ENCODE data around the gene ZFAND2A.
"Not testable (repeated sequence)": the region's sequence is repeated elsewhere in the genome, so short reads cannot be mapped to it uniquely, and the experiment has no call there.

ZFAND2A gene

GRCh38 chr7:1175967-1176851, 16.2 kb upstream of the ZFAND2A start:
- DNase-seq (ENCODE audit: low read depth in 3 of 3, low spot score in 1 of 3) = peak; percentile 28 to 79 (median 55)

GRCh38 chr7:1175597-1175966, 15.6 kb upstream of the ZFAND2A start:
- no peak for DNase-seq (ENCODE audit: low read depth in 3 of 3, low spot score in 1 of 3)

GRCh38 chr7:1174881-1175596, 15.0 kb upstream of the ZFAND2A start:
- DNase-seq (ENCODE audit: low read depth in 3 of 3, low spot score in 1 of 3) = no peak

GRCh38 chr7:1174002-1174401, 14.0 kb upstream of the ZFAND2A start:
- no peak for DNase-seq (ENCODE audit: low read depth in 3 of 3, low spot score in 1 of 3)

DNA sequence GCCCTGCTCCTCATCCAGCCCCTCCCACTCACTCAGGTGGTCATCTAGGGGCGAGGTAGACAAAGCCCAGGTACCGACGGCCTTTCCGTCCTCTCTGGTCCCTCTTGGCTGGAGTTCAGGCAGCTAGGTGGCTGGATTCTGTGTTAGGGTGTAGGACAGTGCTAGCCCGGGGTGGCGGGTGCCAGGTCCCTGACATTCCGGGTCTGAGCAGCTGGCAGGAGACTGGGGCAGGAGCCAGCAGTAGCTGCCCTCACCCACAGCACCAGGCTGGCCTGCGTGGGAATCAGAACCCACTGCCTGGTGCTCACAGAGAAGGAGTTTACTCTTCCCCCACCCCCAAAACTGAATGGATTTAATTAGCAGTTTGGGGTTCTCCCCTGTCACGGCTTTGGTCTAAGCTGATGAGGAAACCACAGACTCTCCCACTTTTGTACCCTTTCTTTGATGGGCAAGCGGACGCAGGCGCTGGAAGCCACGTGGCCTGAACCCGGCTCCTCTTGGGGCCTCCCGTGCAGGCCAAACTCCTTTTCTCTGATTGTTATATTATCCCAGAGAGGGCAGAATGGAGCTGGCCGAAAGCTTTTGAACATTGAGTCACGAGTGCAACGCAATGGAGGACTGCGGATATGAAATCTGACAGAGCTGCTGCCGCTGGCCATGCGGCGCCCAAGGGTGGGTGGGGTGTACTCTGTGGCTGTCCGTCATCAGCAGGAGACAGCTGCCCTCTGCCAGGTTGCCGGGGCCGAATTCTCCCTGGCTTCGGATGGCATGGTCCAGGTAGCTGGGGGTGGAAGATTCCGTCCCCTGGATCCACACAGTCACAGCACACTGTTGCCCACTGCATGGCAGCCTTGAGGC, 12.9 kb upstream of the ZFAND2A start:
- DNase-seq (ENCODE audit: low read depth in 3 of 3, low spot score in 1 of 3) = no peak

DNA sequence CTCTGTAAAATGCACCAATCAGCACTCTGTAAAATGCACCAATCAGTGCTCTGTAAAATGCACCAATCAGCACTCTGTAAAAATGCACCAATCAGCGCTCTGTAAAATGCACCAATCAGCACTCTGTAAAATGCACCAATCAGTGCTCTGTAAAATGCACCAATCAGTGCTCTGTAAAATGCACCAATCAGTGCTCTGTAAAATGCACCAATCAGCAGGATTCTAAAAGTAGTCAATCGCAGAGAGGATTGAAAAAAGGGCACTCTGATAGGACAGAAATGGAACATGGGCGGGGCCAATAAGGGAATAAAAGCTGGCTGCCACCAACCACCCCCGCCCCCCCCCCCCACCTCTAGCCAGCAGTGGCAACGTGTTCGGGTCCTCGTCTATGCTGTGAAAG, 11.5 kb upstream of the ZFAND2A start:
- DNase-seq (ENCODE audit: low read depth in 3 of 3, low spot score in 1 of 3) = not testable (repeated sequence)

GRCh38 chr7:1170741-1171501, 10.9 kb upstream of the ZFAND2A start:
- DNase-seq (ENCODE audit: low read depth in 3 of 3, low spot score in 1 of 3) = no peak

DNA sequence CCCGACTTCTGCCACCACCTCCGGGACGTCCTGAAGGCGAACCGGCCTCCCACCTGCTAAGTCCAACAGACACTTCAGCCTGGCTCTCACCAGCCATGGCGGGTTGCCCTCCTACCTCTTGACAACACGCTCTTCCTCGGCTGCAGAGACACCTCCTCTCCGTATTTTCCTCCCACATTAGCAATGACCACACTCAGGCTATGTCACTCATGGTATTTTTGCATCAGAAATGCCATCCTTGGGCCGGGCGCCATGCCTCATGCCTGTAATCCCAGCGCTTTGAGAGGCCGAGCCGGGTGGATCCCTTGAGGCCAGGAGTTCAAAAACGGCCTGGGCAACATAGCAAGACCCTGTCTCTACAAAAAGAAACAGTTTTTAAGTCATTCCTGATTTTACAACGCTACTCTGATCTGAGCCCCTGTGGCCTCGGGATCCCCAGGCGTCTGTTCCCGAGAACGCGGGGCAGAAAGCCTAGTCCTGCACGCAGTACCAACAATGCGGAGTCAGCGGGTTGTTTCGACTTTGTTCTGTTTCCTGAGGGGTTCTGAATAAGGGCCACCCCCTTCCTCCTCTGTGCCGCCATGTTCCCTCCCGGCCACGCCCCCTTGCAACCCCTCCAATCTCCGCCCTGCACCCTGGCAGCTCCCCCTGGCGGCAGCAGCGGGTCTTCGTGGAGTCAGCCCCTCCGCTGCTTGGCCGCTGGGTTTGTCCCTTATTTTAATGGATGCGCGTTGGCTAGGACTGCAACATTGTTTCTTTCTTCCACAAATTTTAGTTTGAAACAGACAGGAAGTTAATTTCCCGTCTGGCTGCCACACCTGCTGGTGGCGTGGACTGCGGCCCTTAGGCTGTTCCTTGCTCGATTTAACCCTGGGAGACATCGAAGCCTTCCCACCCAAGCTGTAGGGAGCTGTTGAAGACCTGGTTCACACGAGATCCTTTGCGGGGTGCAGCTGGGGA, 9.7 kb upstream of the ZFAND2A start:
- DNase-seq (ENCODE audit: low read depth in 3 of 3, low spot score in 1 of 3) = peak in 2 of 3 donors; percentile 82 to 92

DNA sequence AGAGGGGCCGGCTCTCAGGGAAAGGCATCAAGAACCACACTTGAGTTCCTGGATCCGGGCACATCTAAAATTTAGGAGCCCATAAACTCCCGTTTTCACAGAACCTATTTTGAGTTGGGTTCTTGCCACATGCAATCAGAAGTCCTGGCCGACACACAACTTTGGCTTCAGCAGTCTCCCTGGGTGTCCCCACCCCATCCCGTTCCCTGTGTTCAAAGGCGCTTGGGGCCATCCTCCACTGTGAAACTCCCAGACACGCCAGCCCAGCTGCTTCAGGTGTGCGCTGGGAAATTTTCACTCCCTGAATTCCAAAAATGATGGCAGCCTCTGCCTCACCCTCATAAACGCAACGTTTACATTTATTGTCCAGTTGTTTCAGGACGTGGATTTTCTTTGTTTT, 8.4 kb upstream of the ZFAND2A start:
- no peak for DNase-seq (ENCODE audit: low read depth in 3 of 3, low spot score in 1 of 3)

- no peak for DNase-seq (ENCODE audit: low read depth in 3 of 3, low spot score in 1 of 3)
Measured at GRCh38 chr7:1164436-1164835, 4.4 kb upstream of the ZFAND2A start.

DNA sequence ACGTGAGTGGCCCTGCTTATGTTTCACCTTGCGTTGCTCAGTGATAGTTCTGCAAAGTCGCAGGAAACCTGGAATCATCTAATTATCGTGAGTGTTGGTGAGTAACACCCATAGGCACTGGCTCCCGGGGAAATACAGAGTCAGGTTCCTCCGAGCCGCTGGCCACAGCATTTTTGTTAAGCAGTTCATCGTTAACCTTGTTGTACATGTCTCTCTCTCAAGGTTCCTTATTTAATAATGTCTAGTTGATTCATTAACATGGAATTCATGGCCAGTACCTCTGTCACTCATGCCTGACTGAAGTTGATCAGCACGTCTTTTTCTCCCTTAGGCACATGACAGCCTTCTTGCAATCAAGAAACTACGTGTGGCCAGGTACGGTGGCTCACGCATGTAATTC, 3.1 kb upstream of the ZFAND2A start:
- DNase-seq (ENCODE audit: low read depth in 3 of 3, low spot score in 1 of 3) = no peak

- no peak for DNase-seq (ENCODE audit: low read depth in 3 of 3, low spot score in 1 of 3)
Measured at GRCh38 chr7:1160670-1161021, 650 bp upstream of the ZFAND2A start.

DNA sequence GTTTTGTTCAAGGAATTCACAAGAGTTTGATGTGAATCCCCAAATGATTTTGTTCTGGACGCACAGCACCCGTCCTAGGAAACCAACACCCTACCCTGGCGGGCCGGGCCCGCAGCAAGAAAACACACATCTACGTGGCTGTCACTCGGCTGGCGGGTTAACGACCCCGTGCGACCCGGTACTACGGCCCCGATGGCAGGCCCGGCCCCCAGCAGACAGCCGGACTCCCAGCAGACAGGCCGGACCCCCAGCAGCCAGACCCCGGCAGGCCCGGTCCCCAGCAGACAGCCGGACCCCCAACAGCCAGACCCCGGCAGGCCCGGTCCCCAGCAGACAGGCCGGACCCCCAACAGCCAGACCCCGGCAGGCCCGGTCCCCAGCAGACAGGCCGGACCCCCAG, 765 bp downstream of the ZFAND2A start:
- not testable (repeated sequence) for DNase-seq (ENCODE audit: low read depth in 3 of 3, low spot score in 1 of 3)

DNA sequence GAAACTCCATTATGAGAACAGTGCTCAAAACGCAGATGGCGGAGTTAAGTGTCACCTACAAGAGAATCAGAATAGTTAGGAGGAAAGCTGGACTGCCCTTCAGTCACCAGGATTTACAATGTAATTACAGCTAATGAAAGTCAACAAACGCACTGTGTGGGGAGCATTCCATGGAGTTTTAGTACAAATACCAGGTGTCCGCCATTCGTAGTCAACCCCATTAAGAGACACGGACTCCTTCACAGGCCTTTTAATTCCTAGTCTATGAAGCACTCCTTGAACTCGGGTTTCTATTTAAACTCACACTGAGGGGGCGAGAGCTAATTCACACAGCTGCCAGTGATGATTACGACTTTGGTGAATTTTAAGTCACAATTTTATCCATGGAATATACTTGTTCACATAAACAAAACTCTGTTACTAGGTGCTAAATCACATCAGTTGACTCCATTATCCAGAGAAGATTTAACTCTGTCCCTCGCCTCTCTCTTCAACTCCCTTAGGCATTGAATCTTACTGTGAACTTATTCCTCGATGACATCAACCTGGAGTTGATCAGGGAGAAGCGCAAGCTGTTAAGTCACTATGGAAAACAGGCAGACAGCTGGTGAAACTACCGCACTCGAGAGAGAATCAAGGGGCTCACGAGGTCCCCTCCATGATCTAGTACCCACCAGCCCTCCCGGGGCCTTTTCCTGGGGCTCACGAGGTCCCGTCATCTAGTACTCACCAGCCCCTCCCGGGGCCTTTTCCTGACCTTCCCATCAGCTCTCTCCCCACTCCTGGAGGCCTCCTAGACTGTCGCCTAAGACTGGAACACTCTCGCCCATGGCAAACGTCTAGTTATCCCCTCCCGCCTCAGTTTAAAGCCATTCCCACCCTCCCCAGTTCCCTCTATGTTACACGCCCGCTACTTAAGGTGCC, 1.5 kb downstream of the ZFAND2A start:
- no peak for DNase-seq (ENCODE audit: low read depth in 3 of 3, low spot score in 1 of 3)

- DNase-seq (ENCODE audit: low read depth in 3 of 3, low spot score in 1 of 3) = no peak
Measured at GRCh38 chr7:1156782-1157535, 3.0 kb downstream of the ZFAND2A start.

GRCh38 chr7:1155818-1156781, 3.9 kb downstream of the ZFAND2A start:
- DNase-seq (ENCODE audit: low read depth in 3 of 3, low spot score in 1 of 3) = not testable (repeated sequence)

All from stimulated activated CD4-positive, alpha-beta T cell treated with anti-CD3 and anti-CD28 coated beads, TNF-alpha, amount 100 ng/mL, for 1 hour (primary cell).